HG03558 (cell line): ENCODE data around the gene PDCD4.

Source experiments
- ATAC-seq: cut with Tn5 transposase; IDR thresholded peaks from one replicate; pipeline ENCODE4 v1.9.1; 2021; ENCODE audit warnings: moderate number of reproducible peaks; ENCODE audit not compliant: unreplicated experiment; ENCODE audit errors: extremely low read depth

PDCD4 gene

DNA sequence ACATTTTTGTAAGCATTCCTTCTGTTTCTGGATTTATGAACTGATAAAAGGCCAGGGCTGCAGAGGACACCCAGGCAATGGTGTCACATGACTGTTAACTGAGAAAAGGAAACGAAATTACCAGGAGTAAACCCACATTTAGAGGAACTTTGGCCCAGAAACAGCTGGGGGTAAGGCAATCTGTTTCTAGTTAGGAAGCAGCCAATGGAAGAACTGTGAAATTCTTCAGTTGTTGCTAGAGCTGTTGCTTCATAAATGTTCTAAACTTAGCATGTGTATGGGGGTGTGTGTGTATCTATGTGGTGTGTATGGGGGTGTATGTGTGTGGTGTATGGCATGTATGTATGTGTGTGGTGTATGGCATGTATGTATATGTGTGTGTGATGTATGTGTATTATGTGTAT is 11.8 kb upstream of the PDCD4 start:
- no peak for ATAC-seq

DNA sequence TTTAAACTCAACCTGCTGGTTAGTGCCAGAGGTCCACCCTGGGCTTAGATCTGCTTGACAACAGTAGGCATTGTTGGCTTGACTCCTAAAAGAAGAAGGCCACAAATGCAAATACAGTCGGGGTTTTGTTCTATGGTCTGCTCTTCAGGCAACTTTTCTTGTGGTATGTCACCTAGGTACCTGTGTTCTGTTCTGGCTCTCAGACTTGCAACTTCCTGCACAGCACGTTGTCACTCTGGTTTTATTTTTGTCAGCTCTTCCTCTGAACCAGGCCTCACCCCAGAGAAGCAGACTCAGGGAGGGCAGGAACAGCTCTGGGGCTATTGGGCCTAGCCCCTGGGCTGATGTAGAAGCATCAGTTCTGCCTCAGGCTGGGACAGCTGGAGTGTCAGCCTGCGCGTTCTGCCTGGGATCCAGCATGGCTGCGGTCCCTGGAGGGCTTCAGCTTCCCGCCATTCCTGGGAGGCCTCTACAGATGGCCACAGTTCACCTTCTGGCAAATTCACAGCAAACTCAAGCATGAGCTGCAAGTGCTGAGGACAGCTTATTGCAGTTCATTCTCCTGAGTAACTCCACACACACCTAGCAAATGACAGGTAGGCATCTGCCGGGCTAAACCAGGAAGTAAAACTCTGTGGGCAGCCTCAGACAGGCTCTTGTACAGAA is 11.0 kb upstream of the PDCD4 start:
- ATAC-seq = no peak

DNA sequence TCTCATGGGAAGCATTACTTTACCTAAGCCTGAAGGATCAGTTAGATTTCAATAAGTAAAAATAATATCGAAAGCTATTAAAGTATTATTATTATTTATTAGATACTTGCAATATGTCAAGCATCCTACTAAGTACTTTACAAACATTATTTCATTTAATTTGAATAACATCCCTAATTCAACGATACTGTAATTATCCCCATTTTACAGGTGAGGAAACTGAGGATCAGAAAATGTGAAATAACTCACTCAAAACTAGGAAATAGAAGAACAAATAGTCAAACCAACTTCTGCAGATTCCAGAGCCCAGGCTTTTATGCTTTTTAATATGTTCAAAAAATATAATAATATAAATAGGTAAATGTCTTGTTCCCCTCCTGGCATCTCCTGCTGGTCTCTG is 10.3 kb upstream of the PDCD4 start:
- ATAC-seq = no peak

DNA sequence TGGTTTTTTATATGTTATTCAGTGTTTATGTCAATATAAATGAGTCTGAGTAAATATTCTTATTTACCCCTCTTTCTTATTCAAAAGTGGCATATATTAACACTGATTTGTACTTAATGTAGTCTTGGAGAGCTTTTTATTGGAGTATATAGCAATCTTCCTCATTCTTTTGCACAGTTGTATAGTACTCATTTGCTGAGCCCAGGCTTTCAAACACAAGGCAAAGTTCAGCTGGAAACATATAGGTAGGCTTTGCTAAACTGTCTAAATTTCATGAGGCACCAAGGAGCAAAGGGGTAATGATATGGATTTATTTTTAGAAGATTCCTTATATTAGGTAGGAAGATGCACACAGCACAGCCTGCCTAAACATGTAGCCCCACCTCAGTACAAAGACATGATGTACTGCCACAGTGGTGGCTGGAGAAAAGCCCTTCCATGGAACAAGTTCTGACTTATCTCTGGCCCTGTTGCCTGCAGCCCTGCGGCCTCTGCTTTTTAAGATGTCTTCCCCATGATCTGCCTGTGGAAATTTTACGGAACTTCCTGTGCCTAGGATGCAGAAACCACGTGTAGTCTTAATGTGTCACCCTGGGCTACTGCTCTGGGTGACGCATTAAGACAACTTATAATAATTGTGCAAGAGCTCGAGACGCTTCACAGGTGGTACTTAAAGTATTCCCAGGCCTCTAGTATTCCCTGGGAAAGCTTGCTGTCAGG is 9.6 kb upstream of the PDCD4 start:
- ATAC-seq = no peak

DNA sequence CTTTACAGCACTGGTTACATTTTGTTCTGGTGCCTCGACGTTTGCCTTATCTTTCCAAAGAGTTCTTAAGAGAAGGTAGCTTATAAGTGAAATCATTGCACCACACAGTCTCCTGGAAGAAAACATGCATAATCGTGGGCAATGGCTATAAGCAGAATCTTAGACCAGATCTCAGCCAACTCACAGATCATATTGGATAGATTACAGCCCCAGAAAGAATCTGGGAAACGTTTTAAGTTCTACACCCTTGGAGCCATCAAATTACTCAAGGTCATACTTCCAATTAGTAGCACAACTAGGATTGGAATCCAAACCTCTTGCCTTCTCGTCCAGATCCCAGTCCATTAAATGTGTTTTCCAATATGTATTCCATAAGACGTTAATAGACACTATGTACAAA is 8.8 kb upstream of the PDCD4 start:
- ATAC-seq = no peak

DNA sequence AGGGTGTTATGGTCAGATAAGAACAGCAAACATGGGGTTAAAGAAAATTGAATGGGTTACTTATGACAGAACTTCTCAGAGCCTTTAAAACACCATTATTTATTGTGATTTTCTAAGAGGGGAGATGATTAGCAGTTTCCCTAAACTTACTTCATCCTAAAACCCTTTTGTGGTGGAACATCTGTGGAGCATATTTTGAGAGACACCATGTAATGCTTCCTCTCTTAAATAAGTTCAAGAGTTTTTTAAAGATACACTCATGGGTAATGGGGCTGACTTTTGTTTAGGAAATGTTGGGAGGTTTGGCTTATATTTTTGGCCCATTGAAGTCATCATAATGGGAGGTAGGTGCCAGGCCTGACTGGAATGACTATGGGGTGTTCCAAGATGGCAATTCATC is 8.4 kb upstream of the PDCD4 start:
- no peak for ATAC-seq

DNA sequence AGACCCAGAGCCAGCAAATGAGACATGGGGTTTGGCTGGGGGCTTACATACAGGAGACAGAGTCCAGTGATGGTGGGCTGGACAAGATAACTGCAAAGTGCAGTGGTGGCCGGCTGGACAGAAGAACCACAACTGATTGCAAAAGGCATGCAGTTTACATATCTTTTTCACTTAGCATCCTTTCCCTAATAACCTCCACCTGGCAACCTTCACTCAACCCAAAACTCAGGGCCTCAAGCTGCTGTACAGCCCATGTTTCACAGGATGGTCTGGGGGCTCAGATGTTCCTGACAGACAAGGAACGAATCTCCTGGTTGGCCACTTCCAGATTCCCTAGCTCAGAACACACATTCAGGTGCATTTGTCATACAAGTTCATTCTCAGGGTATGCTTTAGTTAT is 7.8 kb upstream of the PDCD4 start:
- ATAC-seq = no peak

DNA sequence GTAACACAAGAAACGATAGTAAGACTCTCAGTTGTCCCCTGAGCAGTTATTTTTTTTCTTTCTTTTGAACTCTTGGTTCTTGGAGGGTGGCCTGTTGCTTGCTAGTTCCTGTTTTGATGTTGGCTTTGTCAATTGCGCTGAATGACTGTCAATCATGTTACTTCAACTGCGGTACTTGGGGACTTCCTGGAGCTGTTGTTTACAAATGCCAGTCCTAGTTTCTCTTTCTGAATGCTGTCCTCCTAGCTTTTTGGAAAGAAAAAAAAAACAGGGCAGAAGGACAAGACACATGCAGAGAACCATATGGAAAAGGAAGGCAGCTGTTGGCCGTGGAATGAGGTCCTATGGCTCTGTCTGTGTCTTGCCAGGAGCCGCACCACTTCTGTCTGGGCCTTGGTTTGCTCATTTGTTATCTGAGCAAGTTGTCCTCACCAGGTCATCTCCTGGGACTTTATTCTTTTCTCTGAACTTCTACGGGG is 7.0 kb upstream of the PDCD4 start:
- peak; percentile 47 for ATAC-seq

DNA sequence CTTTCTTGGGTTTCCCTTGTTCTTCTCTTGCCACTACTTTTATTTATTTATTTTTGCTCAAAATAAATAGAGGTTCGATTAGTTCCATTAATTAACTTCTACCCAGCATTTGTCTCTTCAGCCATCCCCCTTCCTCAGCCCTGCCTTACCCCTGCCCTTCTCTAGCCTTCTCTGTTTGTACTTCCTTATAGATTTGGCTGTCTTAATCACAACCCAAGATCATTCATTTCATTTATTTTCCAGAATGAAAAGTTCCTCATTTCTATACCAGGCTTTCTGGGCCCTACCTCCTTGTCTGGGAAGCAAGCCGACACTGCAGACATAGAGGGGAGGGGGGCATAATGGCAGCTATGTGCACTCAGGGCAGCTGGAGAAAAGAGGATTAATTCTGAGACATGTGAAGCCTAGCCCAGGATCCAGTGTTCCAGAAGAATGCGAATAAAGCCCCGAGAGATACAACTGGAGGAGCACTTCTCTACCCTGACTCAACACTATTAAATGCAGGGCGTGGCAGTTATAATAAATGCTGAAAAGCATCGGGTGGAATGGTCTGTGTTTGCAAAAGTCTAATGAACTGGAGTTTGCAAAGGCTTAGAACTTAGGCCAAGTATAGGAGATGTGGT is 6.4 kb upstream of the PDCD4 start:
- ATAC-seq = no peak

DNA sequence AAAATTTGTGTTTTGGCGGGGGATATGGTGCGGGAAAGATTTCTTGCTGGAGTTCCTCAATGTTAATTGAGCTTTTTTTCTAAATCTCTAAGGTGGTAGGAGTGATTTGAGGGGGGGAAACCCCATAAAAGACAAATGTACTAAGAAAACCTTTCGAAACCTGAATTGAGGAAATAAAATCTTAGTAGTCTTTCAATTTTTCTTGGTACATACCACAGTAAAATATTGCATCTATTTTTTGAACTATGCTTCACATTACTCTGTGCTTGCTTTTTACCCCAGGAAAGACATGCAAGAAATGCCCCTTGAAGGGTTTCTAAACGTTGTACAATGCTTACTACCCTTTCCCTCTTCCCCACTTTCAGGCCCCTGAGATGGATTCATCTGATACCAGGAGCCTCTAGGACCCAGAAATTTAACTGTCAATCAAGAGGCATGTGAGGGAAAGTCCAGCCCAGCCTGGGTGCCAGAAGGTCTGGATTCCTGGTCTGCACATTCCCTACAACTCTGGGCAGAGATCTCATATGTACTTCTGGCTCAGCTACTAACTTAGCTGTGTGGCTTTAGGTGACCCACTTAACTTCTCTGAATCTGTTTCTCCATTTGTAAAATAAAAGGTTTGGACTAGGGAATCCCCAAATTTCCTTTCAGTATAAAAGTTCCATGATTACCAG is 5.8 kb upstream of the PDCD4 start:
- no peak for ATAC-seq

DNA sequence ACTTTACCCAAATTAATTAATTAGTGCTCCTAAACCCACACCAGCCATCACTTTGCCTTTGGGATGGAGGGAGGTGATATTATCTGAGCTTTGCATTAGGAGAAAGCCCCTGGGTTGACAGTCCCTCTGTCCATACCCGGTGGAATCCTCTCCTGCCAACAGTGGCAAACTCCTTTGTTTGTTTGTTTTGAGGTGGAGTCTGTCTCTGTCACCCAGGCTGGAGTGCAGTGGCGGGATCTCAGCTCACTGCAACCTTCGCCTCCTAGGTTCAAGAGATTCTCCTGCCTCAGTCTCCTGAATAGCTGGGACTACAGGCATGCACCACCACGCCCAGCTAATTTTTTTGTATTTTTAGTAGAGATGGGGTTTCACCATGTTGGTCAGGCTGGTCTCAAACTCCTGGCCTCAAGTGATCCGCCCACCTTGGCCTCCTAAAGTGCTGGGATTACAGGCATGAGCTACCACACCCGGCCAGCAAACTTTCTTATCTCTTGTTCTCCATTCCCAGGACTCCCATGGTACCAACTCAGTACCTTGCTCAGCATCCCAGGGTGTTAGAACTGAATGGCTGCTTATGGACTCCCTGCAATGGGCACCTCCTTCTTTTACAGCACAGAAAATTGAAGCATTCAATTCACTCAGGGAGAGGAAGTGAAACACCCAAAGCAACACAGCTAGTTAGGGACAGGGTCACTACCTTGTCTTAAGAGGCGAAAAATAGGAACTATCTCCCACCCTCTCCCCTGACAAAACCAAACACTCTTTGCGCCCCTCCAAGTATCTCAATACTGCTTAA is 4.5 kb upstream of the PDCD4 start:
- peak; percentile 27 for ATAC-seq

DNA sequence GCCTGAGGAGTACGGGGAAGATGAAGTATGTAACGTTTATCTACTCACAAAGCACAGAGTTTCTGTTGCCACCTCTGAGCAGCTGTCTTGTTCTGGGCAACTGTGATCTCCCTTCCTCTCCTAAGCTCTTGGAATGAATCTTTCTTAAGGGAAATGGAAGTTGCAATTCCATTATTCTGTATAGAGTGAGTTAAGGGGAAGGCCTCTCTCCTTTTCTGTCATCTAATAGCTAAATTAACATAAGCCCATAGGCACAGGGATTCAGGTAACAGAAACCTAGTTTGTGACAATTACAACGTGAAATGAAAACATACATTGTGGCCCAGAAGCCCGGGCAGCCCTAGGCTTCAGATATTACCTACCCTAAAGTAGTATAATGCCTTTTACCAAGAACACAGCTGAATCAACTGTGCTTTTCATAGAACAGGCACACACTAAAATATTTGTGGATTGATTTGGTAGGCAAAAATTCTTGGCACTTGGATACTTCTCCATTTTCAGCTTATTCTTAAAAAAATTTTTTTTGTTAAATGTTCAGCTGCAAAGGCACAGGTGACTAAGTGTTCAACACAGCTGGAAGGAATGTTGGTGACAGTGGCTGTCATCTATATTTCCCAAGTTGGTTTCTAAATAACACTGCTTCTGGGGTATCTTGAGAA is 3.8 kb upstream of the PDCD4 start:
- ATAC-seq = no peak

DNA sequence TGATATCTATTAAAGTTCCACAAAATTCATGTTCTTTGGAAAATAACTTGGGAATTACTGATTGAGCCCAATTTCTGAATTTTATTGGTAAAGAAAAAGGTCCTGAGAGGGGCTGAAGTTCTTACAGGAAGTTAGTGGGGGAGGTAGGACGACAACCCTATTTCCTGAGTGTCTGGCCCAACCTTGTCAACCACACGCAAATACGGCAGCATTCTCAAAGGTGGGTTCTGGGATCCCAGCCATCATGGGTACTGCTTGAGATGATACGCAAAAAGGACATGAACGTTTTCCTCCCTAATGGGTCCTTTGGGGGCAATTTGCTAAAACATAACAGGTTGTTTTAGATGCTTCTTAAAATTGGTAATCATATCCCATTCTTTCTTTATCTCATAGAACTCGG is 2.7 kb upstream of the PDCD4 start:
- ATAC-seq = no peak

DNA sequence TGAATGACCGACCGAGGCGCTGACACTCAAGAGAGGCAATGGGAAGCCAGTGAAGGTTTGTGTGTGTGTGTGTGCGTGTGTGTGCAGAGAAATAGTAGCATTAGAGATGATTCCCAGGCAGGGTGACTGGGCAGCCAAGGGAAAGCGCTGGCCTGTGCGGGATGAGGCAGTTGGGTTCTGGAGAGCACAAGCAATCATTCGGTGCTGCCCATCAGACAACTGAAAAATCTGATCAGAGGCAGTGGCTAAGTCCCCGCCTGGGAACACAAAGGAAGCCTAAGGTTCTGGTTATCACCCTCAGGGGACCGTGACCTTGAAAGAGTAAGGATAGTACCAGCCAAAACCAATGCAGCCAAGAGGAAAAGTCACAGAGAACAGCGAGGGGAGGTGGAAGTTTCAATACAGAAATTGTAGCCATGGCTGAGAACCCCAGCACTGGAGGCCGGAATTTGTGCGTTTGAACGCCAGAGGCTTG is 868 bp upstream of the PDCD4 start:
- no peak for ATAC-seq

DNA sequence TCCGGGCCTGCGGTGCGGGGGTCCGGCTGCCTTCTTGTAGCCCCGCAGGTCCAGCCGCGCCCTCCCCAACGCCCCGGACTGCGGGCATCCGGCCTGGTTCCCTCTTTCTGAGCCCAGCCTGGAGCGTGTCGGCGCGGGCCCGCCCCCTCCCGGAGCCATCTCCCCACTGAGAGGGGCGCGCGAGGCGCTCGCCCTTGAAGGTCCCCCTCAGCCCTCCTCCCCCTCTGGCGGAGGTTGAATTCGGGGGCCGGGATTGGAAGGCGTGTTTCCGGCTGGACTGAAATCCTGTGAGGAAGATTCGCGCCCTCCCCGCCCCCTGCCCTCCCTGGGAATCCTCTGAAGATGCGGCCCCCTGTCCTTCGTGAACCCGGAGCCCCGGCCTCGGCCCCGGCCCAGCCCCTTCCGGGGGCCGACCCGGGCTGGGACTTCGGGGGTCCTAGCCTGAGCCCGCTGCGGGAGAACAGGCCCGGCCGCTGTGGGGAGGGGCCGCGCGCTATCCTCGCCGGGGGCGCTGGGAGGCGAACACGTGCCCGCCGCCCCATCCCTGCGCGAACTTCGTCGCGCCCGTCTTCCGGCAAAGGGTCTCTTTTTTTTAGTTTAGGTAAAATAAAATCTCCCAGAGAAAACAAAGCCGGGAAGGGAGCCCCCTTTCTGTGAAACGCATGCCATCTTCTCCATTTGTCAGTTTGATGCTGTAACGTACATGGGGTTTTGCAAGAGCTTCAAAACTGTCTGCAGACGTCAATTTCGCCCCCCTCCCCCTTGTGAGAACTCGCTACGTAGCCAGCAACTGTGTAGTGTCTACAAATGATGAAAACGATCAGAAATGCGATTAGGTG is 636 bp downstream of the PDCD4 start:
- no peak for ATAC-seq

DNA sequence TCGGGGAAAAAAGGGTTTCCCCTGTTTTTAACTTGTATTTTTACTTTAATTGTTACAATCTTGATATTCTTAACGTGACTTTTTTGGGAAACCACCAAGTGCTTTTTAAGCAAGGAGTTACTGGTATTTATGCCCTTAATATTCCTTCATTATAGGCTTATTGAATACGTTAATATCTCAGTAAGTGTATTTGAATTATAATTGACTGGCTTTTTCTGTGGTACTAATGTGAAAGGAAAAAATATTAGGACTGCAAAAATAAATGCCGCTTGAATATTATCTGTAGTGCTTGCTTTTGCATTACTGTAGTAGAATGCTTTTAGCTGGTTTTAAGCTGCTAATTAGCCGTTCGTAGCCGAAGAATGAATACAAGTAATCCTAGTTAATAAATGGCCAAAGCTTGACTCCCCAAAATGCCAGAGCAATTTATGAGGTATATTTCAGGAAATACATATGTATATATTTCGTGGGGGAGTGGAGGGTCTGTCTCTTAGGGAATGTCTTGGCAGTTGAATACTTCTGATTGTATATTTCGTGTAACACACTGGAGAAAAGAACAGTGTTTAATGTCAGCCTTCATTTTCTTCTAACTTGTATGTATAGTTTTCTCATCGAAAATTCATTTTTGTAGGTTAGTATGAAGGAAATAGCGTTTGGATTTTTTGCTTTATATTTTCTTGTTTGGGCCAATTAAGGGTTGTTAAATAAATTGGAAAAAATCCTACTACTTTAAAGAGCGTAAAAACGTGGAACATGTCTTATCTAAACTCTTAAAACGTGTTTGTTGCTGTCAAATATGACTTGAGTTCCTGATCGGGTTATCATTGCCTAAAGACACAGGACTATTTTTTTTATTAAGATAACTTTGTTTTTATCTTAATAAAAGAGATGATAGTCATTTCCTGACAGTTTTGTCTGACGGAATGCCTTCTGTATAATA is 1.5 kb downstream of the PDCD4 start:
- no peak for ATAC-seq

DNA sequence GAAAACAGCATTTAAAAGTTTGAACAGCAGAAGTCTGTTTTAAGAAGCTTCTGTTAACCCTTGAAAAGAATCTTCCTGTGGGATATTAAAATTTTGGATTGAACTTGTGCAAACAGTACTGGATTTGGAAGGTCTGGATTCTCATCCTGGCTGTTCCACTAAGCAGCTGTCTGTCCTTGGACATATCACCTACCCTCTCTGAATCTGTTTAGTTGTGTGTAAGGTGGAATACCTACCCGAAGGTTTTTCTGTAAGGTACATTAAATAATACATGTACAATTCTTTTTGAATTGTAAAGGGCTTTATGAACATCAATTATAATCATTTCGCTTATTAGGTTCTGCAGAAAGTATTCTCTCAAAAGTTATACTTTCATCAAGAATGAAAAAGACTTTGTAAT is 2.2 kb downstream of the PDCD4 start:
- ATAC-seq = no peak

DNA sequence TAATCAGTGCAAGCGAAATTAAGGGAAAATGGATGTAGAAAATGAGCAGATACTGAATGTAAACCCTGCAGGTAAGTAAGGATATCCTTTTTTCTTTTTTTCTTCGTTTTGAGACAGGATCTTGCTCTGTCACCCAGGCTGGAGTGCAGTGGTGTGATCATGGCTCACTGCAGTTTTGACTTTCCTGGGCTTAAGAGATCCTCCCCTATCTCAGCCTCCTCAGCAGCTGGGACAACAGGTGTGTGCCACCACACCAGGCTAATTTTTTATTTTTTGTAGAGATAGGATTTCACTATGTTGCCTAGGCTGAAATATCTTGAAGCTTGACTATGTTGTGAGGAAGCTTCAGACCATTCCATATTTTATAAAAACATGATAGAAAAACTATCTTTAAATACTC is 4.3 kb downstream of the PDCD4 start:
- no peak for ATAC-seq
